ENCODE measurements around the gene SYNGR3.

The SYNGR3 gene, protein sequence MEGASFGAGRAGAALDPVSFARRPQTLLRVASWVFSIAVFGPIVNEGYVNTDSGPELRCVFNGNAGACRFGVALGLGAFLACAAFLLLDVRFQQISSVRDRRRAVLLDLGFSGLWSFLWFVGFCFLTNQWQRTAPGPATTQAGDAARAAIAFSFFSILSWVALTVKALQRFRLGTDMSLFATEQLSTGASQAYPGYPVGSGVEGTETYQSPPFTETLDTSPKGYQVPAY

DNA sequence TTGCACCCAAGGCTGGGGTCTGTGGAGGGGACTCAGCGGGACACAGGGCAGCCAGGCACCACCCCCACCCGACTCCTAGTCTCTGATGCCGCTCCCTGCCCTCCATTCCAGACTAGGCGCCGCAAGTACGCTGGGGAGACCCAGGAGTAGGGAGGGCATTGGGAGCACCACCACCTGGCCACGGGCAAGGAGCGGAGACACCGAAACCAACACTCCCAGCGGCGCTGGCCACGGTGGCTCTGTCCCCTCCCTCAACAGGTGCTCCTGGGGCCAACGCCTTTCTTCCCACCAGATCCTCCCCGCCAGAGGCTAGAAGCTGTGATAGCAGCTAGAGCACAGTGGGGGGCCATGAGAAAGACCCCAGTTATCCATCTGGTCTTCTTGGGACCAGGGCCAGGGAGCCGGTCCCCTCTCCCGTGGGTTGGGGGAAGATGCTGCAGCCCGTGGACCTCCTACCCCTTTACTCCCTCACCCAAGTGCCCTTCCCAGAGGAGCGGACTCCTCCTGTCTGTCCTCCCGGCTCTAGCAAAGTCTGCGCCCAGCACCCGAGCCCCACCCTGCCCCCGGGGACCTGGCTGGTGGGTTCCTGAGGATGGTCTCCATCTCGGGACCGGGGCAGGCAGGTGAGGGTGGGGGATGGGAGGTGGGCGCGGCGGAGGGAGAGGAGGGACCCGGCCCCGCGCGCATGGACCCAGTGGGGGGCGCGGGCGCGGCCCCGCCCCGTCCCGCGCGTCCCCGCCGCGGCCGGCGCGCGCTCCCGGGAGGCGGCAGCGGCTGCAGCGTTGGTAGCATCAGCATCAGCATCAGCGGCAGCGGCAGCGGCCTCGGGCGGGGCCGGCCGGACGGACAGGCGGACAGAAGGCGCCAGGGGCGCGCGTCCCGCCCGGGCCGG lies at the start of gene SYNGR3:
TSS of gene SYNGR3 (plus strand) at position 762 of the 892 bp plus-strand sequence. CDS start 133 bp downstream, outside the sequence.
- Histone ChIP-seq H3K4me3 (ENCODE audit: low read length) (peak within 1 kb of the TSS; percentile 45), H3K9ac (ENCODE audit: low read length) (no peak within 1 kb of the TSS), H3K27ac (ENCODE audit: low read depth, low read length) (no peak within 1 kb of the TSS), H3K27me3 (ENCODE audit: control insufficient read depth, insufficient read depth, low read length) (peaks cover 24% of the 10 kb centered on the region), H3K36me3 (ENCODE audit: control insufficient read depth, insufficient read depth, low read length) (peaks cover 7% of the 10 kb centered on the region), H3K4me1 (ENCODE audit: control insufficient read depth, insufficient read depth, low read length) (peaks cover 7% of the 10 kb centered on the region)

DNA sequence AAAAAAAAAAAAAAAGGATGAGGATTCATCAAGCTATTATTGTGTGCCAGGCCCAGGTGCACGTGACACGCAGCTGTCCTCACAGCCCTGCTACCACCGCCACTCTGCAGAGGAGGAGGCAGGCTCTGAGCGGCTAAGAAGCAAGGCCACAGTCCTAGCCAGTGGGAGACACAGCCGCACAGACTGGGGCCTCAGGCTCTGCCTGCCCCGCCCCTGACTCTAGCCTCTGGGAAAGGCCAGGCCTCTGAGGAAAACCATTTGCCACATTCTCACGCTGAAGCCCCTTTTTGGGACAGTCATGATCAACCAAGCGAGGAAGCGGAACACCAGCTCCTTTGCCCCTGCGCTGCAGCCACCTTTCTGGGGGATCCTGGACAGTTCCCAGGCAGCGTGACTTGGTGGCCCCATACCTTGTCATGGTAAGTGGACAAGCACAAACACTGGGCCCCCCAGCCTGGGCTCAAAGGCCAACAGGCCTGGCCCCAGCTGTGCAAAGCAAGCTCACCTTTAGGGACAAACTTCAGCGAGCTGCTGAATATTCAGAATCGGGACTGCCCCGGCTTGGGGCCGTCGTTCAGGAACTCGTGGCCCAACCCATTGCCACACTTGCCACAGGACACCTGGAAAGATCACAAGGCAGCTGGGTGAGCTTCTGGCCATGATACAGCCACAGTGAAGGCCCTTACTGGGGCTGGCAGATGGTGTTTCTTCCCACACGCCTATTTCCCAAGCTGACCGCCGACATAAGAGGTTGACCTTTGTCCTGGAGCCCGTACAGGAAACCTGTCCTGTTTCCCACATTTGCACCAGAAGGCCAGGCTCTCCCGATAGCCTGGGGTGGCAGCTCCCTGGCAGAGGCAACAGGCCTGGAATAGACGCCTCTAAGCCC lies 49.3 kb upstream of the SYNGR3 start:
- Histone ChIP-seq H3K27me3 (ENCODE audit: control insufficient read depth, insufficient read depth, low read length) (no peaks in the 10 kb centered on the region), H3K4me1 (ENCODE audit: control insufficient read depth, insufficient read depth, low read length) (peaks cover 11% of the 10 kb centered on the region), H3K4me3 (ENCODE audit: low read length) (no peak overlapping the region), H3K9ac (ENCODE audit: low read length) (no peak overlapping the region), H3K27ac (ENCODE audit: low read depth, low read length) (no peak overlapping the region), H3K36me3 (ENCODE audit: control insufficient read depth, insufficient read depth, low read length) (peaks cover 7% of the 10 kb centered on the region)

DNA sequence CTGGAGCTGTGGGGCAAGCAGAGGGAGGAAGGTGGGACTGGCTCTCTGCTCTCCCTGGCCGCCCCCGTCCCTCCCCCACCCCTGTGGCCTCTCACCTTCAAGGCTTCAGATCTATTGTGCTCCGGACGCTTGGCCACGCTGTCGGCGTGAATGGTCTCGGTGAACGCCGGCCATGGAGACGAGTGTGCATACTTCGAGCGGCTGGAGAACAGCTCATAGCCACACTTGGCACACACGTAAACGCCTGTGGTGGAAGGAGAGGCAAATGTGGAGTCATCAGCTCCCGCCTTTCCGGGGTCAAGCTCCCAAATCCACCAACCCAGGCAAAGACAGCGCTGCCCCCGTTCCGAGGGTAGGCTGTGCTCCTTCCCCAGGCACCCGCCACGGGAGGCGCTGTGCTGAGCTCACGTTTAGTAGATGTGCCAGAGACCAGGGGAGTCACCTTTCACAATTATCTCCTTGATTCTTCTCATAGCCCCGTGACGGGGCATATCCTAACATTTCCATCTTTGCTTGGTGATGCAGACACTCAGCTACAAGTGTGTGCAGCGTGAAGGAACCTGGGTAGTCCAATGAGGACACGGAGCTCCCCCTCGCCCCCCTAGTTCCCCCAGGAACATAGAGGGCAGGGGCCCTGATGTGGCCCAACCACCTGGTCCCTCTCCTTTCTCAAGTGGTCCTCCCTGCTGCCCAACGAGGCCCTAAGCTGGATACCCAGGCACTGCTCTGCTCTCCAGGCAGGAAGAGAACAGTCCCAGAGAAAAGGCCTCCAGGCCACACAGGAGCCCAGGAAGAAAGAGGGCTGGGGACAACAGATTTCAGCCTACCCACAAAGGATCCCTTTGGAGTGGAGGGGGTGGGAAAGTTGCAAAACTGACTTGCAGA lies 48.4 kb upstream of the SYNGR3 start:
- no peak overlapping the region for H3K9ac ChIP-seq (ENCODE audit: low read length)
- peaks cover 7% of the 10 kb centered on the region for H3K36me3 ChIP-seq (ENCODE audit: control insufficient read depth, insufficient read depth, low read length)
- peaks cover 11% of the 10 kb centered on the region for H3K4me1 ChIP-seq (ENCODE audit: control insufficient read depth, insufficient read depth, low read length)
- no peaks in the 10 kb centered on the region for H3K27me3 ChIP-seq (ENCODE audit: control insufficient read depth, insufficient read depth, low read length)
- H3K4me3 ChIP-seq (ENCODE audit: low read length), result peak overlapping the region; percentile 90
- H3K27ac ChIP-seq (ENCODE audit: low read depth, low read length), result no peak overlapping the region

DNA sequence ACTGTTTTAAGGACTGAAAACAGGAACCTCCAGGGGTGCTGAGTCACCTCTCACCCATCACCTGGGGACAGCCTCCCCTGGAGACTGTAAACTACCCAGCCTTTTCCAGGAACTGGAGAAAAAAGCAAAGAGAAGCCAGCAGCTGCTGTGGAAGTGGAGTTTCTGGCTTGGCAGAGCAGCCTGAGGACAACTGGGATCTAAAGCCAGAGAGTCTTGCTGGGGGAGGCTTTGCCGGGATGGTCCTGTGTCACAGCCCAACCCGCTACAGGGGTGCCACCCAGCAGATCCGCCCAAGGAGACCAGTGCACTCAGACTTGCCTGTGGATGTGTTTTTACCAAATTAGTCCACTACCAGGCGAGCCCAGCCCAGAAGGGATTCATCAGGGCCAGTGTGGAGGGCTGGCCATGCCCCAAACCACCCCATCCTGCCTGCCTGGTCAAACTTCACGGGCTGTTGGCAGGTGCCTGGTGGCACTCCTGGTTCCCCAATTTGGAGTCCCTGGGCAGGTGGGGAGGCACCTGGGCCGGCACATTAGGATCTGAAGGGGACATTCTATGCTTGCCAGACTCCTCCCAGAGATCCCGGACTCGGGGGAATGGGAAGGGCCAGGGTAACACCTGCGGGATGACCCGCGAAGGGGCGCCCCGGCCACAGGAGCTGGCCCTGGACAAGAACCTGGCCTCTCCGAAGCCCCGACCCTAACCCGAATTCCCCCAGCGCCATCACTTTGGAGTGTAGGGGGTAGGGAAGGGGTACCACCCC lies 47.5 kb upstream of the SYNGR3 start:
- peak overlapping the region; percentile 77 for H3K27ac ChIP-seq (ENCODE audit: low read depth, low read length)
- peaks cover 7% of the 10 kb centered on the region for H3K36me3 ChIP-seq (ENCODE audit: control insufficient read depth, insufficient read depth, low read length)
- peak overlapping the region; percentile 90 for H3K4me3 ChIP-seq (ENCODE audit: low read length)
- no peaks in the 10 kb centered on the region for H3K27me3 ChIP-seq (ENCODE audit: control insufficient read depth, insufficient read depth, low read length)
- H3K9ac ChIP-seq (ENCODE audit: low read length), result peak overlapping the region; percentile 87
- peaks cover 11% of the 10 kb centered on the region for H3K4me1 ChIP-seq (ENCODE audit: control insufficient read depth, insufficient read depth, low read length)

DNA sequence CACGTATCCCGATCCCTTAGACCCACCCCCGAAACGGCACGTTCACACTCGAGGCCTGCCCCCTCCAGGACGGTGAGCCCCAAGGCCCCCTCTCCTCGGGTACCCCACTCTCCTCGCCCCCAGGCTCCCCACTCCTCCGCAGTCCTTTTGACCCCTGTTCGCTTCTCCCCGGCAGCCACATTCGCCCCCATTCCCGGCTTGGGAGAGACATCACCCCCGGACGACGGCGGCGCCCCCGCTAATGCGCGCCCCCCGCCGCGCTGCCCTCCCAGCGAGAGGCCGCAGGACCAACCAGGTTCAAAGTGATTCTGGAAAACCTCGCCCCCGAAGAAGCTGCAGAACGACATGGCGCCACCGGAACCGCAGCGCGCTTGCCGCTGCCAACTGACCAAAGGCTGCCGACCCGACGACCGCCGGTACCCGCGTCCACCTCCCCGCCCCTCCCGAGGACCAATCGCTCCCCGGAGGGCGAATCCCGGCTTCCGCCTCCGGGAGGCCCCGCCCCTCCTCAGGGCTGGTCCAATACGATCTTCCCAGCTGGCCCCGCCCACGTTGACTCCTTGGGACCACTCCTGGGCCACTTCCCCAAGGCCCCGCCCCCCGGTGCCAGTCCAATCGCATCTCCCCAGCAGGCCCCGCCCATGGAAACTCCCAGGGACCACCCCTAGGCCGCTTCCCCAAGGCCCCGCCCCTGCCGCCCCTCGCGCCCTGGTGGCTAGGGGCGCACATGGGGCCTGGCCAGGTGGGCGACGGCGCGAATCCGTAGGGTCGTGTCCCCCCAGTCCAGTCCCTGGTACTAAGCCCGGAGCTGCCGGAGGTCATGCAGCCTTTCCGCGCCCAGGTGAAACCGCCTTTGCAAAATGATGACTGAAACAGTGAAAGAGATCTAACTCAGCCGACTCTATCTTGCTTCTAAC lies 46.7 kb upstream of the SYNGR3 start, which contains the start of gene MSRB1:
TSS of gene MSRB1 (minus strand) at position 390 of the 917 bp plus-strand sequence. CDS start at position 347, 43 bp downstream.
- peak within 1 kb of the TSS; percentile 77 for H3K27ac ChIP-seq (ENCODE audit: low read depth, low read length)
- H3K4me3 ChIP-seq (ENCODE audit: low read length), result peak within 1 kb of the TSS; percentile 90
- no peaks in the 10 kb centered on the region for H3K27me3 ChIP-seq (ENCODE audit: control insufficient read depth, insufficient read depth, low read length)
- peaks cover 11% of the 10 kb centered on the region for H3K4me1 ChIP-seq (ENCODE audit: control insufficient read depth, insufficient read depth, low read length)
- peak within 1 kb of the TSS; percentile 87 for H3K9ac ChIP-seq (ENCODE audit: low read length)
- H3K36me3 ChIP-seq (ENCODE audit: control insufficient read depth, insufficient read depth, low read length), result peaks cover 7% of the 10 kb centered on the region

DNA sequence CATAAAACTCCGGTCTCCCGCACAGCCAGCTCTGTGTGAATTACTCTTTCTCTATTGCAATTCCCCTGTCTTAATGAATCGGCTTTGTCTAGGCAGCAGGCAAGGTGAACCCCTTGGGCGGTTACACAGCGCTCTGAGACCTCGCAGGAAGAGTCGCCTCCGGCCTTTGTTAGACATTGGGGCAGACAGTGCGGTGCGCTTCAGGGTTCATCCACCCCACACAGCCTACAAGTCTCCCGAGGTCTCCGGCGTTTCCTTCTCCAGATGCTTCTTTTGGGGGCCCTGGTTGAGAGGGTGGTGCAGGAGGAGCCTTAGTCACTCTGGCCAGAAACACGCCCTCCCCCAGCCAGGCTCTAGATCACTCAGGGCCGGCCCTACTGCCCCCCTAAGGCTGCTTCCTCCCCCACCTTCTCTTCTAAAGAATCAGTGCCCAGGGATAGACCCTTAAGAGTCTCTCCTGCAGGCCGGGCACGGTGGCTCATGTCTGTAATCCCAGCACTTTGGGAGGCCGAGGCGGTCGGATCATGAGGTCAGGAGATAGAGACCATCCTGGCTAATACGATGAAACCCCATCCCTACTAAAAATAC lies 45.1 kb upstream of the SYNGR3 start:
- no peaks in the 10 kb centered on the region for H3K36me3 ChIP-seq (ENCODE audit: control insufficient read depth, insufficient read depth, low read length)
- H3K4me1 ChIP-seq (ENCODE audit: control insufficient read depth, insufficient read depth, low read length), result peaks cover 11% of the 10 kb centered on the region
- H3K4me3 ChIP-seq (ENCODE audit: low read length), result no peak overlapping the region
- no peak overlapping the region for H3K27ac ChIP-seq (ENCODE audit: low read depth, low read length)
- no peak overlapping the region for H3K9ac ChIP-seq (ENCODE audit: low read length)
- H3K27me3 ChIP-seq (ENCODE audit: control insufficient read depth, insufficient read depth, low read length), result no peaks in the 10 kb centered on the region

DNA sequence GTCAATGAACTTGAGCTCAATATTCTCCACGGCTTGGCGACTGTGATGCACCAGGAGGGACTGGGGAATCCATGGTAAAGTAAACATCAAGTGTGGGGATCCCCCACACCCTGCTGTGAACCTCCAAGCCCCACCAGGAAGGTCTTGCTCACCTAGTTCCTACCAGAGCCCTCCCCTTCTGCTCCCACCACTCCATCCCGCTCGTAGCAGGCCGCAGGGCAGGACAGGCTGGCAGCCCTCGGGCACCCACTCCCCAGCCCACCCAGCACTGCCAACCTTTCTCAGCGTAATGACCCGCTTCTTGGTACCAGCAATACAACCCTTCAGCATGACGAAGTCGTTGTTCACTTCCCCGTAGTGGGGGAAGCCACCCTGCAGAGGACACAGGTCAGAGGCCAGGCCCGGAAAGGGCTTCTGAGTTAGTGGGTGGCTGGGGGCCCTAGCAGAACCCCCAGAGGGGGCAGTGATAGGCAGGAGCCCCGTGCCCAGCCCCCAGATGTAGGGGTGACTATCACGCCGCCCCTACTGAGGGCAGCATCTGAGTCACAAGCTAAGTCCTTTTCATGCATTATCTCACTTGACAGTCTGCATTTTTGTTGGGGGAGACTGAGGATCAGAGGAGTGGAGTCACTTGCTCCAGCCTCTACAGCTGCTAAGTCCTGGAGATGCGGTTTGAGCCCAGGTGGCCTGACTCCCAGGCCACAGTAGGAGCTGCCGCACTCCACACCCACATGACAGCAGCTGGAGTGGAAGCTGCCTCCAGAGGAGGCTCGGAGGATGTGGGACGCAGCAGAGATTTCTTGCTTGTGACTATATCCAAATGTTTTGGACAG lies 44.0 kb upstream of the SYNGR3 start:
- no peak overlapping the region for H3K4me3 ChIP-seq (ENCODE audit: low read length)
- no peaks in the 10 kb centered on the region for H3K36me3 ChIP-seq (ENCODE audit: control insufficient read depth, insufficient read depth, low read length)
- H3K27ac ChIP-seq (ENCODE audit: low read depth, low read length), result no peak overlapping the region
- H3K4me1 ChIP-seq (ENCODE audit: control insufficient read depth, insufficient read depth, low read length), result peaks cover 11% of the 10 kb centered on the region
- no peak overlapping the region for H3K9ac ChIP-seq (ENCODE audit: low read length)
- H3K27me3 ChIP-seq (ENCODE audit: control insufficient read depth, insufficient read depth, low read length), result no peaks in the 10 kb centered on the region

DNA sequence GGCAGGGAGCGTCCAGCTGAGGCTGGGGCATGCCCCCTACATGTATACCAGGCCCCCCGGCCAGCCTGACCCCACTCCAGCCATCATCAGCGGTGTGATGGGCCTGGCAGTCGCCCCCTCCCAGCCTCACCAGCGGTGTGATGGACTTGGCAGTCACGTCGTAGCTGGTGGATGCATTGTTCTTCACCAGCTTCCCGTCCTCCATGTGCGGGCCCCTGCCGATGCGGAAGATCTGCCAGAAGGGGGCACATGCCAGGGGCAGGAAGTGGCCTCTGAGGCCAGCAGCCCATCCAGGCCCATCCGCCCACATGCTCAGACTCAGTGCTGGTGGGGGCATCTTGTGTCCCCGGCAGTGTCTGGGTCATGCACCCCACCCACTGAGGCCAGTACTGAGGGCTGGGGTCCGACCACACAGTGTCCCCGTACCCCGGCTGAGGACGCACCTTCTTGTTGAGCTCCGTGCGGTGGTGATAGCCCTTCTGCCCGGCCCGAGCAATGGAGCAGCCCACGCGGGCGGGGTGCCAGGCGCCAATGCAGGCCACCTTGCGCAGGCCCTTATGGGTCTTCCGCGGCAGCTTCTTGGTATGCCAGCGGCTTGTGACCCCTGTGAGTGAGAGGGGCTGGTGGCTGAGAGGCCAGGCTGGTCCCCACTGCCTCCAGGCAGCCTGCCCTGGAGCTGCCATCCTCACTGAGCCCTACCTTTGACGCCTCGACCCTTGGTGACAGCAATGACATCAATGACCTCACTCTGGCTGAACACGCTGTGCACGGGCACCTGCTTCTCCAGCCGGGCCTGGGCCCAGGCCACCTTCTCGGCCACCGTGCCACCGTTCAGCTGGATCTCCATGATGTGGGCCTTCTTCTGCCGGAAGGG lies 43.0 kb upstream of the SYNGR3 start:
- Histone ChIP-seq H3K36me3 (ENCODE audit: control insufficient read depth, insufficient read depth, low read length) (no peaks in the 10 kb centered on the region), H3K27ac (ENCODE audit: low read depth, low read length) (no peak overlapping the region), H3K9ac (ENCODE audit: low read length) (no peak overlapping the region), H3K27me3 (ENCODE audit: control insufficient read depth, insufficient read depth, low read length) (no peaks in the 10 kb centered on the region), H3K4me1 (ENCODE audit: control insufficient read depth, insufficient read depth, low read length) (peaks cover 11% of the 10 kb centered on the region), H3K4me3 (ENCODE audit: low read length) (no peak overlapping the region)

DNA sequence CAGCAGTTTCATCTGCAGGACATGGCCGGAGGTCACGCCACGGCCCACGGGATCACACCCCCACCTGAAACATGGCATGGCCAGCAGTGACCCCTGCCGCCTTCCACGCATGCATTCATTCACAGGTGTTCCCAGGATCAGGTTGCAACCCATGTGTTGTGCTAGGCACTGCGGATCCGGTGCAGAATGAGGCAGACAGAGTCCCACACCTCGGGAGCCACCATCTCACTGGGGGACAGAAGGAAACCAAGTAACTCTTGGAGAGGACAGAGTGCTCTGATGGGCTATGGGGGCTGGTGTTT lies 42.5 kb upstream of the SYNGR3 start:
- H3K36me3 ChIP-seq (ENCODE audit: control insufficient read depth, insufficient read depth, low read length), result no peaks in the 10 kb centered on the region
- H3K9ac ChIP-seq (ENCODE audit: low read length), result no peak overlapping the region
- H3K4me3 ChIP-seq (ENCODE audit: low read length), result no peak overlapping the region
- H3K27me3 ChIP-seq (ENCODE audit: control insufficient read depth, insufficient read depth, low read length), result no peaks in the 10 kb centered on the region
- H3K4me1 ChIP-seq (ENCODE audit: control insufficient read depth, insufficient read depth, low read length), result peaks cover 5% of the 10 kb centered on the region
- H3K27ac ChIP-seq (ENCODE audit: low read depth, low read length), result no peak overlapping the region
